Cortex of kidney (tissue), 1 donor: ENCODE results near the gene MRPS16.
"Not testable (repeated sequence)": the region's sequence is repeated elsewhere in the genome, so short reads cannot be mapped to it uniquely, and the experiment has no call there.

Experiments
- DNase-seq: peaks from one replicate; lab custom pipeline; 2025; lab: John Stamatoyannopoulos, UW

Gene MRPS16

DNA sequence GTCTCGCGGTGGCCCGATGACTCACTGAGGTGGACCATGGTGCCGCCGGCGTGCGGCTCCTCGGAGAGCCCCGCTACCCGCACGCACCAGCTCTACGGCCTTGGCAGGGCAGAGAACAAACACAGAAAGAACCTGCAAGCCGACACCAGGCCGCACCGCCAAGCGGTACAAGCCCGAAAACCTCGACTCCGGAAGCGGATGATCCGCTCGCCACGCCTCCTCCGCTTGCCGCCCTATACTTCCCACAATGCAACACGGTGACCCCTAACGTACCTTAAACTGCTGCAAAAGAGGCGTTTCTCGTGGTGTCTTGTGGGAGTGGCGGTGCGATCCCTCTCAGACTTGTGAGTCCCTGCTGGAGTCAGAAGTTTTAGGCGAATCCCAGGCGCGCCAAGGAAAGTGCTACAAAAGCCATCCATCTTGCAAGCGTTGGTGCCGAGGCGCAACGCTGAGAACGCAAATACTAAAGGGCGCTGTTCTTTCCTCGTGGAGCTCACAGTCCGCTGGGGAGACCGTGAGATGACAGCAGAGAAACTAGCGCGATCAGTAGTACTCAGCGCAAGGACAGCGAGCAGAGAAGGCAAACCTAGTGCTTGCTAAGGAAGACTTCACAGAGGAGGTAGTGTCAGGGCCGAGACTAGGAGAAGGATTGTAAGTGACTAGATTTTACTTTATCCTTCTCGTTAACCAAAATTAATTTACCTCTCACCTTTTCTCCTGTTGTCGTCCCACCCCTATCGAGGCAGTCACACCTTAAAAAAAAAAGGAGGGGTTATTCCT, at the start of gene MRPS16:
Gene MRPS16 (minus strand): TSS at position 200 of the 780 bp plus-strand sequence. CDS start 162 bp downstream, at position 38.
- no peak for DNase-seq

DNA sequence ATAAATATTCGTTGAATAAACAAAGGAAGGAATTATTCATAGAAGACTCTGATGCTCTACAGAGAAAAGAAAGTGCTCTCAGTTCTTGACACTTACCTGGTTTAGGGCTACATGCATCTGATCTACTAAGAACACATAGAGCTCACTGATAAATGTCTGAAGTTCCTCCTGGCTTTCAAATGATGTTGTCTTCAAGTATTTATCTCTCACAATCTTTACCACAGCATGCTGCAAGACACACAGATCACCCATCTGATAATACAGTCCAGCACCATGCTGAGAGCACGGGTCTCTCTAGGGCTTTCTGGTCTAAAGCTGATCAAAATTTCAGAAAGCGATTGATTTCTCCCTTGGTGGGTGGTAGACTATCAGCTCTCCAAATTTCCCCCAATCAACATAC, 44.5 kb upstream of the MRPS16 start:
- no peak for DNase-seq

DNA sequence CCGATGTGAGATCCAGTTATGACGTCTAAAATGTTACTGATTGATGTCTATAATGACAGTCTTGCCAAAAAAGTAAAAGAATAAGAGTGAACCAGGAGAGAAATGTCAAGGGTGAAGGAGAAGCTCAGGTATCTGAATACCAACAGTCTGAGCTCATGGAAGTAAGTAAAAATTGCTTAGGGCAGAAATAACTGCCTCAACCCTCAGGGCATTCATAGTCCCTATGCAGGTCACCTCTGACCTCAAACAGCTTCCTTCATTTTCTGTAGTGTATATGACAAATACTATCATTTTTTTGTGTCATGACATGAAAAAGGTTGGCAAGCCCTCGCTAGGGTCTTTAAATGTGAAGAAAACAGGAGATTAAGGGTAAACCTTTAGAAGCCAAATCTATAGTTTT, 41.0 kb upstream of the MRPS16 start:
- no peak for DNase-seq

DNA sequence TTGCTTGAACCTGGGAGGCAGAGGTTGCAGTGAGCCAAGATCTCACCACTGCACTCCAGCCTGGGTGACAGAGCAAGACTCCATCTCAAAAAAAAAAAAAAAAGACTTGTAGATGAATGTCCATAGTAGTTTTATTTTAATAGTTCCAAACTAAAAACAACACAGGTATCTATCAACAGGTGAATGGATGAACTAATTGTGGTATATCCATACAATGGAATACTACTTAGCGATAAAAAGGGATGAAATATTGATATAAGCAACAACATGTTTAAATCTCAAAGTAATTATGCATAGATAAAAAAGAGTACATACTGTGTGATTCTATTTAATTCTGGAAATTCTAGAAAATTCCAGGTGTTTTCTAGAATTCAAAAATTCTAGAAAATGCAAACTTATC, 37.5 kb upstream of the MRPS16 start:
- no peak for DNase-seq

DNA sequence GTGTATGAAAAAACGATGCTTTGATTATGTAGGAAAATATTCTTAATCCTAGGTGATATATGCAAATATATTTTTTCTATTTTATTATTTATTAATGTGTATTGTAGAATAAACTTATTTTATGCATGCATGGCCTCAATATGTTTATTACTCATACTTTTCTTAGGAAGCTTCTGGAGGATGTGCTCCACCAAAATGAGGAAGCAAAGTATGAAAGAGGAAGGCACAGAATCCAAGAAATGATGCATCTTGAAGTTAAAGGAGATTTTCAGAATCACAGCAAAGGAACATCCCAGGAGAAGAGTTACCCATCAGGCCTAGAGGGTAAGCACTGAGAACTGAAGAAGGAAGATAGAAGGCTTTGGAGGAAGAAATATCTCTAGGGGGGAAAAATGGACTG, 35.0 kb upstream of the MRPS16 start:
- no peak for DNase-seq

DNA sequence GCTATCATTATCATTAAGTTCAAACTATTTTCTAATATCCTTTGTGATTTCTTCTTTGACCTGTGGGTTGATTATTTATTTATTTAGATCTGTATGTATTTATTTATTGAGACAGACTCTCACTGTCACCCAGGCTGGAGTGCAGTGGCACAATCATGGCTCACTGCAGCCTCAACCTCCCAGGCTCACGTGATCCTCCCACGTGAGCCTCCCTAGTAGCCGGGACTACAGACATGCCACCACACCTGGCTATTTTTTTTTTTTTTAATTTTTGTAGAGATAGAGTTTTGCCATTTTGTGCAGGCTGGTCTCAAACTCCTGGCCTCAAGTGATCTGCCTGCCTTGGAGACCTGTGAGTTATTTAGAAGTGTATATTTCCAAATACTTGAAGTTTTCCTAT, 28.7 kb upstream of the MRPS16 start:
- no peak for DNase-seq

DNA sequence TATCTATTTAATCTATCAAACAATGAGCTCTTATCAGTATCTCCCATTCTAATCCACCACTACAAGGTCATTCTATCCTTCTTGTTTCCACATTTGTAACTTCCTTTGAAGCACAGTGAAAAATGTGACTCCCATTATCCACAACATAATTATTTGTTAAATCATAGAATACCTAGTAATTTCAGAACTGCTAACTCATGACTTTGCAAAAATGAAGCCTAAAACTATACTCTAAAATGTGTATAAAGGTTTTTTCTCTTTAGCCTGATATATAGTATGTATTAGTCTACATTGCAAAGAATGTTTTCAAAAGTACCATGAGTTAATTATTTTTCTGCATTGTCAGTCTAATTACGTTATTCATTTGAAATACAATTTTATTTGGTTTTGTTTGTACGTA, 12.0 kb upstream of the MRPS16 start:
- no peak for DNase-seq

DNA sequence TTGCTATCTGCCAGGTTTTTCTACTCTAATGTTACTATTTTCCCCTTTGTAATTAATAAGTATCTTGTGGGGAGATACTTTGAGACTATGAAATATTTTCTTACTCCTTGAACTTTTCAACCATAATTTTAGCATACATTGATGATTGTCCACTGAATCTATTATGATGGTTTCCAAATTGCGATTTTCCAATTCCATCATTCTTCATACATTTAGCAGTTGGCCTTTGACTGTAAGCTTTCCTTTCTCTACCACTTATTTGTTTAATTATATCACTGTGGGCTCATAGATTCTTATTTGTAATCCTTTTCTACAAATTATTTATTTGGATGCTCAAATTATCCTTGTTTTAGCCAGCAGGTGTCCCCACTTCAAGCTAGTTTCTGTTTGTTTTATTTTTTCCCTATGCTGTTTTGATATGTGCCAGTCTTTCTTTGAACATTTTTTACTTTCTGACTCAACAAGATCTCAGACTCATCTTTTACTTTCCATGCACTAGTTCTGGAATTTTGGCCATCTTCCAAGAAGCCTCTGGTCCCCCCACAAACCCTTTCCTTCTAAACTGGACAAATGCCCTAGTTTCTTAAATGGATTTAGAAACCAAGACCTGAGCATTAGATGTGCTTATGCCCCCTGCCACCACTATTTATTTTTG, 11.4 kb upstream of the MRPS16 start:
- DNase-seq = no peak

DNA sequence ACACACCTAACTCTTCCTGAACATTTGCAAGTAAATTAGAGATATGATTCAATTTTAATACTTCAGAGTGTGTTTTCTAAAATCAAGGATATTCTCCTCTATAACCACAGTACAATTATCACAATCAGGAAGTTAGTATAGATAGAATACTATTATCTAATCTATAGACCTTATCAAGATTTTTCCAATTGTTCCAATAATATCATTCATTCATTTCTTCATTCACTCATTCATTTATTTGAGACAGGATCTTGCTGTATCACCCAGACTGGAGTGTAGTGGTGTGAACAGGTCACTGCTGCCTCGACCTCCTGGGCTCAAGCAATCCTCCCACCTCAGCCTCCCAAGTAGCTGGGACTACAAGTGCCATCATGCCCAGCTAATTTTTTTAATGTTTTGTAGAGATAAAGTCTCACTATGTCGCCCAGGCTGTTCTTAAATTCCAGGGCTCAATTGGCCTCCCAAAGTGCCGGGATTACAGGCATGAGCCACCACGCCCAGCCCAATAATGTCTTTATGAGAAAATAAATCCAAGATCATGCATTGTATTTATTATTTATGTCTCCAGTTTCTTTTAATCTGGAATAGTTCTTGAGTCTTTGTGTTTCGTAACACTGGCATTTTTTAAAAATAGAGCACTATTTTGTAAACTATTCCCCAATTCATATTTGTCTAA, 10.6 kb upstream of the MRPS16 start:
- DNase-seq = no peak

DNA sequence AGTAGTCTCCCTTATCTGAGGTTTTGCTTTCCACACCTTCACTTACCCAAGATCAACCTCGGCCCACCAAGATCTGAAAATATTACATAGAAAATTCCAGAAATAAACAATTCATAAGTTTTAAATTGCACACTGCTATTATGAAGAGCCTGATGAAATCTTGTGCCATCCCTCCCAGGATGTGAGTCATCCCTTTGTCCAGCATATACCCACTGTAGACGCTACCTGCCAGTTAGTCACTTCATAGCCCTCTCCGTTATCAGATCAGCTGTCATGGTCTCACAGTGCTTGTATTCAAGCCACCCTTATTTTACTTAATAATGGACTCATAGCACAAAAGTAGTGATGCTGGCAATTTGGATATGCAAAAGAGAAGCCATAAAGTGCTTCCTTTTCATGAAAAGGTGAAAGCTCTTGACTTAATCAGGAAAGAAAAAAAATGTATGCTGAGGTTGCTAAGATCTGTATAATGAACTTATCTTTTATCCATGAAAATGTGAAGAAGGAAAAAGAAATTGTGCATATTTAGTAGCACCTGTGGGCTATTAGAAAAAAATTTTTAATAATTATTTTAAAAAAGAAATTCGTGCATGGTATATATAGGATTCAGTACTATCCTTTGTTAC, 9.8 kb upstream of the MRPS16 start:
- no peak for DNase-seq

DNA sequence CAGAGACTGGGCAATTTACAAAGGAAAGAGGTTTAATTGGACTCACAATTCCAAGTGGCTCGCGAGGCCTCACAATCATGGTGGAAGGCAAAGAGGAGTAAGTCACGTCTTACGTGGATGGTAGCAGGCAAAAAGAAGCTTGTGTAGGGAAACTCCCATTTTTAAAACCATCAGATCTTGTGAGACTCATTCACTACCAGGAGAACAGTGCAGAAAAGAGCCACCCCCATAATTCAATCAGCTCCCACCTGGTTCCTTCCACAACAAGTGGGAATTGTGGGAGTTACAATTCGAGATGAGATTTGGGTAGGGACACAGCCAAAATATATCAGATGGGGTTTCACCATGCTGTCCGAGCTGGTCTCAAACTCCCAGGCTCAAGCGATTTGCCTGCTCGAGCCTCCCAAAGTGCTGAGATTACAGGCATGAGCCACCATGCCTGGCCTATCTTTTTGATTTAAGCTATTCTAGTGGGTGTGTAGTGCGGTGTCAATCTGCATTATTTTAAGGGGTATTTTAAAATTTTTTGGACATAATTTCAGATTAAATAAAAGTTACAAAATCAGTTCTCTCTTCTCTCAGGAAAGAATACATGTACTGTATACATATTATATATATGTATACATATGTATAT, 9.0 kb upstream of the MRPS16 start:
- DNase-seq = no peak

DNA sequence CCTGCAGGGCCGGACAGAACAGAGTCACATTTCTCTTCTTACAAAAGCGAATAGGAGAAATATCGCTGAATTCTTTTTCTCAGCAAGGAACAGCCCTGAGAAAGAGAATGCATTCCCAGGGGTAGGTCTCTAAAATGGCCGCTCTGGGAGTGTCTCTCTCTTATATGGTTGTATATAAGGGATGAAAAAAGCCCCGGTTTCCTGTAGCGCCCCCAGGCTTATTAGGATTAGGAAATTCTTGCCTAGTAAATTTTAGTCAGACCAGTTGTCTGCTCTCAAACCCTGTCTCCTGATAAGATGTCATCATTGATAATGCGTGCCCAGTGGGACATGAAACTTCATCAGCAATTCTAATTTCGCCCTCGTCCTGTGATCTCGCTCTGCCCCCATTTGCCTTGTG, 6.2 kb upstream of the MRPS16 start:
- DNase-seq = not testable (repeated sequence)

DNA sequence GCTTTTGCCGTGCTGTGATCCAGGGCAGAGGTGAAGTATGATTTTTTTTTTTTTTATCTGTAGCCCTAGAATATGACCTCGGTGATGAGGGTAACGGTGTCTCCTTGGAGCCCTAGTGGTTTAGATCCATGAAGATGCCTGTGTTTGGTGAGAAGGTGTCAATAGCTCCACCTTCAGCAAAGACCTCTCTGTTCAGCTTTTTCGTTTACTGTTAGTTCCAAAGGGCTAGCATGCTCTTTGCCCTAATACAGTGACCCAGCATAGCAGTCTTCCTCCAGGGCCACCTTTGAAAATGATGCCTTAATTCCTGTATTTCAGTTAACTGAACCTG, 746 bp upstream of the MRPS16 start:
- no peak for DNase-seq

DNA sequence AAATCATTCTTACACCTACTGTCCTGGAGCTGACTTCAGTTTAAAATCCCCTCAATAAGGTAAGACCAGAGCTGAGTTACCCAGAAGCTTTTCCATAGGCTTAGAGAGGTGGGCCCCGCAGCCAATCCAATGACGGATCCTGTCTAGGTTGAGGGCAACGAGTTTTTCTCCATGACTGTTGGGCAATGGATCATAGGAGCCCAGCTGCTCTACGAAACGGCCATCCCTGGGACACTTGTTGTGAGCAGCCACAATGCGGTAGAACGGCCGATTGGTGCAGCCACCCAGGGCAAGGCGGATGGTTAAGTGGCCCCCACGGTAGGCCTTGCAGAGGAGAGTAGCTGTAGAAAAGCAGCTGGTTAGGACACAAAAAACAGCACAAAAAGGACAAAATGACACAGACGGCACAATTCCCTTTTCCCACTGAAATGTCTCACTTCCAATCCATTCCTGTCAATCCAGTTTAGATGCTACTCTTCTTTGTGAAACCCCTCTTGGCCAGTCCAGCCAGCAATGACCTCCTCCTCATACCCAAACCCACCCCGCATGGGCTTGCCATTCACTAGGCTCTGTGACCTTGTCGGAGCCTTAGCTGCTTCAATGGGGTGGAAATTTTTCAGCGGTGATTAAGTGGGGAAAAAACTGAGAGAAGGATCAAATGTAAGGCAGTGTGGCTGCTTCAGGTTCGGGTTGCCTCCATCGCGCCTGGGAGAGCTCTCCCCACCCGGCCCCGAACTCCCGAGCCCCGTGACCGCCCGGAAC, 580 bp downstream of the MRPS16 start:
- DNase-seq = no peak

DNA sequence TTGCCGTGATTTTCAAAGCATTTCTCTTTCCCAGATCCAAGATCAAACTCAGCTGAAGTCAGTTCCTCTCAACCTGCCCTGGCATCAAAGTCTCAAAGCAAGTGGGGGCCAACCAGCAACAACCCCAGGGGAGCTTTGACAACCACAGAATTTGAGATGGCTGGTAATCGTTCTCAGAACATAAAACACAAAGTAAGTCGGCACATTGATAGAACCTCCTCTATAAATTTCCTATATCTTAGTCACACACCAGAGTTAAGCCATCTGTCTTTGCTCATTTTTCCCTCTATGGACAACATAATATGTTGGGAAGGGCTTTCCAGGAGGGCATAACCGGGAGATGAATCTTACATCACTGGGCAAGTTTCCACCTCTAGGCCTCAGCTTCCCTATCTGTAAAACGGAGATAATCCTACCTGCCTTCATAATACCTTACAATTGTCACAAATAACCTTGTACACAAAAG, 4.2 kb downstream of the MRPS16 start:
- DNase-seq = no peak

DNA sequence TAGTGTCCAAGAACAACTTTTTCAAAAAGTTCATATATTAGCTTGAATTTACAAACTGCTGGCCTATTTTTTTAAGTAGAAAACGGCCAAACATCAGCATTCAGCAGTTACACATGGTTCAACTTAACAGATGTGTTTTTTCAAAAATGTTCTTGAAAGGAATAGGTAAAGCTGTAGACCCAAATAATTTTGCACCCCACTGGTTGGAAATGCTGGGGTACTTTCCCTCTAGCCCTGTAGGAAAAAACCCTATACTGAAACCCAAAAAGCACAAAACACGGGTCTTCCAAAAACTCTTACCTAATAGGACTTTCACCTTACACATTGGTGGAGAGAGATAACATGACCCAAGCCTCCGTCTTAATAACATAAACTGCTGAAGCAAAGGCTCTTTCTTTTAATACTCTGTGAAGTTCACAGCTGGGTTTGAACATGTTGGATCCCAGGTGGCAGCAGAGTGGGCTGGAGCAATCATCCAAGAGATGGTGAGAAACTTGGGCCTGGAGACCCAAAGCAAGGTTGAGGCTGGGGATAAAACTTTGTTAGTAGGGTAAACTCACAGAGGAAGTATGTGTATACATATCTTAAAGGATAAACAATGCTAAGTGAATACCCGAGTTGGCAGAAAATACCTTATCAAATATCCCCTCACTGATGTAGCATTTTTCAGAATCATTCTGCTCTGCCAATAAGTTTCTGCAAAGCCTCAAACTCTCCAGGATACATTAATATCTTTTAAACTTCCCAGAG, 4.8 kb downstream of the MRPS16 start:
- no peak for DNase-seq

DNA sequence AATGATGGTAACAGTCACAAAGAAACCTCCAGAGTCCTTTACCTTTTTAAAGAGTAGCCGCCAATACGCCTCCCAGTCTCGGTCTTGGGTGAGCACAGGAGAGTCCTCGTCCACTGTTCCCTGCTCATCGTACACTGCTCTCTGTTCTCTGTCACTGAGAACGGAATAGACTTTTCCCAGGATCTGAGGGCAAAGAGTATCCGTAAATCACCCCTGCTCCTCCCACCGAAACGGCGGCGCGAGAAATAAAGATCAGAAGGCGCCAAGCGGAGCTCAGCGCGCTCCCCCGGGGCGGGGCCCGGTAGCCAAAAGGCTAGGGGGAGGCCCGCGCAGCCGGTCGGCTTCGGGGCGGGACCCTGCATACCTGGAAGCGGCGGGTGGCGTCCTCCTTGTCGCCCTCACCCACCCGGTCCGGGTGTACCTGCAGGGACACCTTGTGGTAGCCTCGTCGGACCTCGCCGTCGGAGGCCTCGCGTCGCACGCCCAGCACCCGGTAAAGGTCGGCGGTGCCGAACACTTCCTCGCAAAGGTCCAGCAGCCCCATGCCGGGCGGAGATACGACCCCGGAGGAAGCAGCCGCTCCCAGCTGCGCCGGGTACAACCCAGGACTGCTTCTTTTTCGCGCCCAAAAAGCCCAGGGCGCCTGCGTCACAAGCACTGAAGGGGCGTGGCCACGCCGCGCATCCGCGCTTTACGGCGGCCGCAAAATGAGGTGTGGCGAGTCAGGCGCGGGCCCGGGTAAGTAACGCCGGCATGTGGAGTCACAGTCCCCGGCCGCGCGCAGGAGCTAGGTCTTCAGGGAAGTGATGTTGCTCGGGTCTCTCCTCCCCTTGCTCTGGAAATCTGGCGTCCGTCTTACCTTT, 5.6 kb downstream of the MRPS16 start, which contains the start of gene DNAJC9:
Gene DNAJC9 (minus strand): TSS at position 610 of the 863 bp plus-strand sequence. CDS start 66 bp downstream, at position 544.
- no peak for DNase-seq

DNA sequence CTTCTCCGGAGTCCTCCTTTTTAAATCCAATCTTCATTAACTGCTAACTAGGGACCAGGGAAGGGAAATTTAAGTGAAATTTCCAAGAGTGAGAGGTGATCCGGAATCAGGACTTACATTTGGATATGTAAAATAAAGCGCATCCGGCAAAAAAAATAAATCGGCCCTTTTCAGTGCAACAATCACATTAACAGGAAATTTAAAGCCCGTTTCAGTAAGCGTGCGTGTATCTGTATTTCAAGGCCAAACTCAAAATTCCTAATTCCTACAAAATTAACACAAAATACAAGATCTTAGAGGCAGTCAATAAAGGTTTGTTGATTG, 6.2 kb downstream of the MRPS16 start:
- DNase-seq = no peak

DNA sequence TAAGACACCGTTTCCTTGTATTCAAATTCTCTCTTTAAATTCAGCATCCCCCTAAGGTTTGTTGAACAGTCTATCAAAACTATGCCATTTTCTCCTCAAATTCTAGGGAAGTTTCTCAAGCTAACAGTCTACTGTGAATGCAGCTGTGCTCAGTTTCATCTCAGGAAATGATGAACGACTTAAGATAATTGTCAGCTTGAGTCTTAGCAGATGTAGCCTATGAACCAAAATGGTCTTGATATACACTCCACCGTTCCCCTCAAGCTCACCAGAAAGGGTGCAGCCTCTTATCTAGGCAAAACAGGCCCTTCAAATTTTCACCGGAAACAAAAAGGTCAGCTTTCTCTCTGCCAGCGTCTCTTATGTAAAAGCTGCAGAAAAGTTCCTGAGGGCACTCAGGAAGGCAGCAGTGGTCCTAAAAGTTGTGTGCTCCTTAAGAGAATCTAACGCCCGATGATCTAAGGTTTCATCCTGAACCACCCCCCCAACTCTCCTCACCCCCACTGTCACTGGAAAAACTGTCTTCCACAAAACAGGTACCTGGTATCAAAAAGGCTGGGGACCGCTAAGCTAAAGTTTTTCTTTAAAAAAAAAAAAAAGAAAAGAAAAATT, 7.5 kb downstream of the MRPS16 start:
- no peak for DNase-seq
